HEK293 (cell line): ENCODE data around the gene ARFRP1.

ENCODE experiments used
- CTCF ChIA-PET: fragments of 350-600 bp; formaldehyde crosslinking; extraction: SDS; loops from one replicate; lab custom pipeline; 2021; ENCODE audit warnings: antibody characterized with exemption; lab: Yijun Ruan, JAX
- POLR2A ChIA-PET: fragments of 300-600 bp; formaldehyde crosslinking; extraction: SDS; loops from one replicate; lab custom pipeline; 2020; ENCODE audit warnings: antibody characterized with exemption, inconsistent platforms; lab: Yijun Ruan, JAX
- H3K27ac ChIP-seq: fragments of 200-500 bp; sonication (Bioruptor generic); 2 replicates; pipeline ENCODE4 v1.5.1; 2014; ENCODE audit warnings: low read depth, low read length, control low read depth, inconsistent platforms; ENCODE audit errors: extremely low read depth
- H3K36me3 ChIP-seq, 2 experiments: fragments of 200-500 bp in 1 of 2; sonication (Bioruptor generic) in 1 of 2; 1 replicate in 1 of 2; 2 replicates in 1 of 2; pipeline ENCODE4 v1.5.1; 2014 to 2017; ENCODE audit warnings: inconsistent platforms in 2 of 2, low read length in 2 of 2; ENCODE audit not compliant: control insufficient read depth in 2 of 2, insufficient read depth in 1 of 2
- H3K4me1 ChIP-seq: fragments of 200-500 bp; sonication (Bioruptor generic); 2 replicates; pipeline ENCODE4 v1.5.1; 2014; ENCODE audit warnings: mild to moderate bottlenecking, low read length, inconsistent platforms; ENCODE audit not compliant: control insufficient read depth, insufficient read depth
- H3K4me3 ChIP-seq: 2 replicates; pipeline ENCODE4 v1.5.1; 2011; ENCODE audit warnings: low read depth, mild to moderate bottlenecking, control low read depth, low read length, moderate library complexity
- H3K9me3 ChIP-seq: fragments of 200-500 bp; sonication (Bioruptor generic); 2 replicates; pipeline ENCODE4 v1.5.1; 2014; ENCODE audit warnings: low read depth, low read length, inconsistent platforms; ENCODE audit not compliant: control insufficient read depth, insufficient read depth
- ZFHX2 ChIP-seq: fragments of 450-650 bp; formaldehyde crosslinking; conservative IDR thresholded peaks from 2 replicates; pipeline ENCODE4 v1.5.1; 2016; ENCODE audit warnings: missing biosample characterization, missing genetic modification characterization
- ZIC2 ChIP-seq: fragments of 450-650 bp; formaldehyde crosslinking; IDR thresholded peaks from 2 replicates; pipeline ENCODE4 v1.5.1; 2016; ENCODE audit warnings: missing biosample characterization, missing genetic modification characterization
- ZNF112 ChIP-seq: fragments of 450-650 bp; formaldehyde crosslinking; IDR thresholded peaks from 2 replicates; pipeline ENCODE4 v1.5.0; 2017; ENCODE audit warnings: missing biosample characterization, missing genetic modification characterization
- ZNF114 ChIP-seq: fragments of 450-650 bp; formaldehyde crosslinking; IDR thresholded peaks from 2 replicates; pipeline ENCODE4 v1.5.0; 2017; ENCODE audit warnings: missing biosample characterization, missing genetic modification characterization
- ZNF239 ChIP-seq: fragments of 450-650 bp; formaldehyde crosslinking; IDR thresholded peaks from 2 replicates; pipeline ENCODE4 v1.5.1; 2016; ENCODE audit warnings: missing biosample characterization, missing genetic modification characterization
- ZNF248 ChIP-seq: fragments of 450-650 bp; formaldehyde crosslinking; IDR thresholded peaks from 2 replicates; pipeline ENCODE4 v1.5.1; 2017; ENCODE audit warnings: missing biosample characterization, missing genetic modification characterization
- ZNF266 ChIP-seq: fragments of 450-650 bp; formaldehyde crosslinking; IDR thresholded peaks from 2 replicates; pipeline ENCODE4 v1.5.1; 2016; ENCODE audit warnings: missing biosample characterization, missing genetic modification characterization, low read depth
- ZNF335 ChIP-seq: fragments of 450-650 bp; formaldehyde crosslinking; conservative IDR thresholded peaks from 2 replicates; pipeline ENCODE4 v1.5.1; 2016; ENCODE audit warnings: missing biosample characterization, missing genetic modification characterization
- ZNF37A ChIP-seq: fragments of 450-650 bp; IDR thresholded peaks from 2 replicates; pipeline ENCODE4 v1.5.1; 2018; ENCODE audit warnings: missing biosample characterization, missing genetic modification characterization
- ZNF48 ChIP-seq: fragments of 450-650 bp; formaldehyde crosslinking; IDR thresholded peaks from 2 replicates; pipeline ENCODE4 v1.5.1; 2016; ENCODE audit warnings: missing biosample characterization, missing genetic modification characterization
- ZNF621 ChIP-seq: fragments of 450-650 bp; formaldehyde crosslinking; IDR thresholded peaks from 2 replicates; pipeline ENCODE4 v1.5.1; 2017; ENCODE audit warnings: missing biosample characterization, missing genetic modification characterization
- TF ChIP-seq, protein P1 (sequence below): IDR thresholded peaks from 2 replicates; pipeline ENCODE4 v1.6.1; 2011; ENCODE audit warnings: mild to moderate bottlenecking, low read depth, low read length, borderline replicate concordance
- TF ChIP-seq, protein P2 (sequence below): fragments of 450-650 bp; formaldehyde crosslinking; IDR thresholded peaks from 2 replicates; pipeline ENCODE4 v1.5.1; 2016; ENCODE audit warnings: missing biosample characterization, missing genetic modification characterization
- TF ChIP-seq, protein P3 (sequence below): fragments of 450-650 bp; formaldehyde crosslinking; IDR thresholded peaks from 2 replicates; pipeline ENCODE4 v1.5.1; 2016; ENCODE audit warnings: missing biosample characterization, missing genetic modification characterization
- TF ChIP-seq, protein P4 (sequence below): fragments of 450-650 bp; formaldehyde crosslinking; IDR thresholded peaks from 2 replicates; pipeline ENCODE4 v1.5.1; 2016; ENCODE audit warnings: missing biosample characterization, missing genetic modification characterization
- TF ChIP-seq, protein P5 (sequence below): fragments of 450-650 bp; formaldehyde crosslinking; optimal IDR thresholded peaks from 2 replicates; pipeline ENCODE3; 2016; ENCODE audit warnings: missing biosample characterization, mild to moderate bottlenecking, missing genetic modification characterization

The ARFRP1 gene

DNA sequence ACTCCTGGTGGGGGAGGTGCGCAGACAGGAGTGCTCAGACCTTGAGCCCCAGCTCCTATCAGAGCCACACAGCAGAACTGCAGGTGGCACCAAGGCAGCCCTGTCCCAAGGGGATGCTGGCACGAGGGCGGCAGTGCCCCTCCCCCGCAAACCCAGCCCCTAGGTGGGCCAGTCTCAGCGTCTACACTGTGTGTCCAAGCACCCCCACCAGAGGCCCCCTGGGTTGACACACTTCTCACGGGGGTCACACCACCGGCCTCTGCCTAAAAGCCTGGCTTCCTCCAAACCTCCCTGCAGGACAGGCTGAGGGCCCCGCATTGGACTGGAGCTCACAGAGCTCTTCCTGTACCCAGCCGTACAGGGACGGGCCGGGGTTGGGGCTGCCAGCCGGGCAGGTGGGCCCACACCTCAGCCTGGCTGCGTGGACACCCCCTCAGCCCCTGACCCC, 39.9 kb upstream of the ARFRP1 start (continued):
- TF ChIP-seq, protein P1, sequence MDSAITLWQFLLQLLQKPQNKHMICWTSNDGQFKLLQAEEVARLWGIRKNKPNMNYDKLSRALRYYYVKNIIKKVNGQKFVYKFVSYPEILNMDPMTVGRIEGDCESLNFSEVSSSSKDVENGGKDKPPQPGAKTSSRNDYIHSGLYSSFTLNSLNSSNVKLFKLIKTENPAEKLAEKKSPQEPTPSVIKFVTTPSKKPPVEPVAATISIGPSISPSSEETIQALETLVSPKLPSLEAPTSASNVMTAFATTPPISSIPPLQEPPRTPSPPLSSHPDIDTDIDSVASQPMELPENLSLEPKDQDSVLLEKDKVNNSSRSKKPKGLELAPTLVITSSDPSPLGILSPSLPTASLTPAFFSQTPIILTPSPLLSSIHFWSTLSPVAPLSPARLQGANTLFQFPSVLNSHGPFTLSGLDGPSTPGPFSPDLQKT: no peak
- TF ChIP-seq ZNF239 (tag by site-specific recombination): no peak
- TF ChIP-seq ZNF37A (tag by site-specific recombination): no peak
- TF ChIP-seq, all 188 proteins: peak for 5

DNA sequence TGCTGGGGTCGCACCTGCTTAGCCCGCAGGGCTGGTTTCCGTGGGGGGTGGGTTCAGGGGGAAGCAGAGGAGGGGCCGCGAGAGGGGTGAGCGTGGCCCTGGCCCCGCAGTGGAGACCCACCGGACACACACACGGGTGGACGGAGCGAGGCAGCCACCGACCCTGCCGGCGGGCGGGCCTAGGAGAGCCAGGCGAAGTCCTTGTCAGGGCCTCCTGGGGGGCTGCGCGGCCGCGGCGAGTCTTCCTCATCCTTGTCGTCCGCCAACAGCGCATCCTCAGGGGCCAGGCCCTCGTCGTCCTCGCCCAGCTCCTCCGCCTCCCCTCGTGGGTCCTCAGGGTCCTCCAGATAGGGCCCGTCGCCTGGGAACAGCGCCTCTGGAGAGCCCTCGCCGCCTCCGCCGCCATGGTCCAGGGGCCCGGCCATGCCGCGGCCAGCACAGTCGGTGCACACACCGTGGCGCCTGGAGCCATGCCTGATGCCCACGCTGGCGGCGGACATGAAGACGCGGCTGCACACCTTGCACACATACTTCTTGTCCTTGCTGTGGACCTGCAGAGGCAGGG, 39.1 kb upstream of the ARFRP1 start:
- ChIA-PET POLR2A (interaction anchor here (0.6 kb wide), 1 partner anchor 96 kb away, joined by 5 read pairs; no protein-coding TSS in a partner anchor), CTCF (no interaction called here)
- TF ChIP-seq ZNF48 (tag by site-specific recombination): no peak
- TF ChIP-seq, protein P2, sequence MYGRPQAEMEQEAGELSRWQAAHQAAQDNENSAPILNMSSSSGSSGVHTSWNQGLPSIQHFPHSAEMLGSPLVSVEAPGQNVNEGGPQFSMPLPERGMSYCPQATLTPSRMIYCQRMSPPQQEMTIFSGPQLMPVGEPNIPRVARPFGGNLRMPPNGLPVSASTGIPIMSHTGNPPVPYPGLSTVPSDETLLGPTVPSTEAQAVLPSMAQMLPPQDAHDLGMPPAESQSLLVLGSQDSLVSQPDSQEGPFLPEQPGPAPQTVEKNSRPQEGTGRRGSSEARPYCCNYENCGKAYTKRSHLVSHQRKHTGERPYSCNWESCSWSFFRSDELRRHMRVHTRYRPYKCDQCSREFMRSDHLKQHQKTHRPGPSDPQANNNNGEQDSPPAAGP (tag by site-specific recombination): no peak
- no peak for TF ChIP-seq ZNF266 (tag by site-specific recombination)
- TF ChIP-seq, protein P3, sequence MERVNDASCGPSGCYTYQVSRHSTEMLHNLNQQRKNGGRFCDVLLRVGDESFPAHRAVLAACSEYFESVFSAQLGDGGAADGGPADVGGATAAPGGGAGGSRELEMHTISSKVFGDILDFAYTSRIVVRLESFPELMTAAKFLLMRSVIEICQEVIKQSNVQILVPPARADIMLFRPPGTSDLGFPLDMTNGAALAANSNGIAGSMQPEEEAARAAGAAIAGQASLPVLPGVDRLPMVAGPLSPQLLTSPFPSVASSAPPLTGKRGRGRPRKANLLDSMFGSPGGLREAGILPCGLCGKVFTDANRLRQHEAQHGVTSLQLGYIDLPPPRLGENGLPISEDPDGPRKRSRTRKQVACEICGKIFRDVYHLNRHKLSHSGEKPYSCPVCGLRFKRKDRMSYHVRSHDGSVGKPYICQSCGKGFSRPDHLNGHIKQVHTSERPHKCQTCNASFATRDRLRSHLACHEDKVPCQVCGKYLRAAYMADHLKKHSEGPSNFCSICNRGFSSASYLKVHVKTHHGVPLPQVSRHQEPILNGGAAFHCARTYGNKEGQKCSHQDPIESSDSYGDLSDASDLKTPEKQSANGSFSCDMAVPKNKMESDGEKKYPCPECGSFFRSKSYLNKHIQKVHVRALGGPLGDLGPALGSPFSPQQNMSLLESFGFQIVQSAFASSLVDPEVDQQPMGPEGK (tag by site-specific recombination): no peak
- TF ChIP-seq, protein P4, sequence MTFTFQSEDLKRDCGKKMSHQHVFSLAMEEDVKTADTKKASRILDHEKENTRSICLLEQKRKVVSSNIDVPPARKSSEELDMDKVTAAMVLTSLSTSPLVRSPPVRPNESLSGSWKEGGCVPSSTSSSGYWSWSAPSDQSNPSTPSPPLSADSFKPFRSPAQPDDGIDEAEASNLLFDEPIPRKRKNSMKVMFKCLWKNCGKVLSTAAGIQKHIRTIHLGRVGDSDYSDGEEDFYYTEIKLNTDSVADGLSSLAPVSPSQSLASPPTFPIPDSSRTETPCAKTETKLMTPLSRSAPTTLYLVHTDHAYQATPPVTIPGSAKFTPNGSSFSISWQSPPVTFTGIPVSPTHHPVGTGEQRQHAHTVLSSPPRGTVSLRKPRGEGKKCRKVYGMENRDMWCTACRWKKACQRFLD (tag by site-specific recombination): no peak
- TF ChIP-seq ZNF114 (tag by site-specific recombination): no peak
- no peak for TF ChIP-seq ZIC2 (tag by site-specific recombination)
- no peak for TF ChIP-seq ZNF335
- no peak for TF ChIP-seq ZNF248 (tag by site-specific recombination)
- no peak for TF ChIP-seq ZNF239 (tag by site-specific recombination)
- TF ChIP-seq ZFHX2 (tag by site-specific recombination): no peak
- TF ChIP-seq, protein P5, sequence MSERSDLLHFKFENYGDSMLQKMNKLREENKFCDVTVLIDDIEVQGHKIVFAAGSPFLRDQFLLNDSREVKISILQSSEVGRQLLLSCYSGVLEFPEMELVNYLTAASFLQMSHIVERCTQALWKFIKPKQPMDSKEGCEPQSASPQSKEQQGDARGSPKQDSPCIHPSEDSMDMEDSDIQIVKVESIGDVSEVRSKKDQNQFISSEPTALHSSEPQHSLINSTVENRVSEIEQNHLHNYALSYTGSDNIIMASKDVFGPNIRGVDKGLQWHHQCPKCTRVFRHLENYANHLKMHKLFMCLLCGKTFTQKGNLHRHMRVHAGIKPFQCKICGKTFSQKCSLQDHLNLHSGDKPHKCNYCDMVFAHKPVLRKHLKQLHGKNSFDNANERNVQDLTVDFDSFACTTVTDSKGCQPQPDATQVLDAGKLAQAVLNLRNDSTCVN (tag by site-specific recombination): no peak
- TF ChIP-seq ZNF621 (tag by site-specific recombination): no peak
- TF ChIP-seq ZNF112 (tag by site-specific recombination): no peak
- Histone ChIP-seq H3K9me3 (no peaks in the 10 kb centered on the region), H3K4me1 (no peaks in the 10 kb centered on the region), H3K4me3 (no peak overlapping the region), H3K36me3 (peaks cover 4 to 20% of the 10 kb centered on the region in 2 experiments; a peak in 1 of 3 replicates), H3K27ac (no peak overlapping the region)
